ENCODE data around the gene DDOST. TPM values are rescaled to one million over a fixed set of nuclear protein-coding genes. Genes with fewer than 3 reads are reported as not detected.
A peak's percentile ranks its signal among the peaks of the same experiment; 100 is the strongest.

Gene DDOST
- total RNA-seq, 2 experiments from 2014 or later: 140 to 159 TPM

DNA sequence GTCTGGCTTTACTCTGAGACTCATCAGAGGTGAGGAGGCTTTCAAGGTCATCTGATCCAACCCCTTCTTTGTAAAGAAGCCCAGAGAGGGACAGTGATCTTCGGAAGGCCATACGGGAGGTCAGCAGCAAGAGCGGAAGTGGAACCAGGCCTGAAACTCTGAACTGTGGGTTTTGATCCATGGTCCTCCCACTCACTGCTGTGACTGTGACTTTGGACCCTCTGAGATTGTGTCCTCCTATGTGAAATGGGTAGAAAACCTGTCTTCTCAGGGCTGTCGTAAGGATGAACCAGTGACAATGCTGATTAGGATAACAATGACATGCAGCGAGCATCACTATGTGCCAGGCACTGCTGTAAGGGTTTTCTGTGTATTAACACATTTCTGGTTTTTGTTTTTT, 9.8 kb upstream of the DDOST start:
- no peak for DNase-seq
- no peak for ATAC-seq
- Mint-ChIP-seq H3K27ac (no peak overlapping the region), H3K9me3 (no peaks in the 10 kb centered on the region), H3K27me3 (peaks cover 4% of the 10 kb centered on the region), H3K4me3 (no peak overlapping the region), H3K4me1 (ENCODE audit: low read depth) (peaks cover 4% of the 10 kb centered on the region), H3K36me3 (ENCODE audit: low read depth) (no peaks in the 10 kb centered on the region)
- ChIA-PET CTCF (no interaction called here), POLR2A (no interaction called here)
- TF ChIP-seq, protein P1, sequence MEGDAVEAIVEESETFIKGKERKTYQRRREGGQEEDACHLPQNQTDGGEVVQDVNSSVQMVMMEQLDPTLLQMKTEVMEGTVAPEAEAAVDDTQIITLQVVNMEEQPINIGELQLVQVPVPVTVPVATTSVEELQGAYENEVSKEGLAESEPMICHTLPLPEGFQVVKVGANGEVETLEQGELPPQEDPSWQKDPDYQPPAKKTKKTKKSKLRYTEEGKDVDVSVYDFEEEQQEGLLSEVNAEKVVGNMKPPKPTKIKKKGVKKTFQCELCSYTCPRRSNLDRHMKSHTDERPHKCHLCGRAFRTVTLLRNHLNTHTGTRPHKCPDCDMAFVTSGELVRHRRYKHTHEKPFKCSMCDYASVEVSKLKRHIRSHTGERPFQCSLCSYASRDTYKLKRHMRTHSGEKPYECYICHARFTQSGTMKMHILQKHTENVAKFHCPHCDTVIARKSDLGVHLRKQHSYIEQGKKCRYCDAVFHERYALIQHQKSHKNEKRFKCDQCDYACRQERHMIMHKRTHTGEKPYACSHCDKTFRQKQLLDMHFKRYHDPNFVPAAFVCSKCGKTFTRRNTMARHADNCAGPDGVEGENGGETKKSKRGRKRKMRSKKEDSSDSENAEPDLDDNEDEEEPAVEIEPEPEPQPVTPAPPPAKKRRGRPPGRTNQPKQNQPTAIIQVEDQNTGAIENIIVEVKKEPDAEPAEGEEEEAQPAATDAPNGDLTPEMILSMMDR (IDR thresholded peaks at IDR 0.05): no peak
- intact Hi-C loops (cut with micrococcal nuclease): no loop called here

DNA sequence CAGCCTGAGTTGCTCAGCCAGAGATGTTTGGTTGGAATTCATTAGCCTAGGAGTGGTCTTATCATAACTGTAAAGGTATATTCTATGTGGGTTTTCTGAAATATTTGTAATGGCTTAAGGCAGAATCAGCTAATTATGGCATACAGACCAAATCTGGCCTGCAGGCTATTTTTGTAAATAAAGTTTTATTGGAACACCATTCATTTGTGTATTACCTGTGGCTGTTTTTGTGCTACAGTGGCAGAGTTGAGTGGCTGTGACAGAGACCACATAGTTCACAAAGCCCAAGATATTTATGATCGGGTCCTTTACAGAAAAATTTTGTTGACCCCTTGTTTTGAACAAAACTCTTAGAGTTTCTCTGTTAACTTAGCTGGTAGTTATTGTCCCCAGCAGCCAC, 7.4 kb upstream of the DDOST start:
- H3K4me1 Mint-ChIP-seq (ENCODE audit: low read depth): peaks cover 7% of the 10 kb centered on the region
- no peak overlapping the region for H3K4me3 Mint-ChIP-seq
- H3K36me3 Mint-ChIP-seq (ENCODE audit: low read depth): no peaks in the 10 kb centered on the region
- no peak overlapping the region for H3K27ac Mint-ChIP-seq
- H3K9me3 Mint-ChIP-seq: no peaks in the 10 kb centered on the region
- ChIA-PET CTCF (interaction anchor here (1.6 kb wide), 1 partner anchor 28 kb away, joined by 7 read pairs; no protein-coding TSS in a partner anchor), POLR2A (interaction anchor here (1.0 kb wide), 1 partner anchor 12 kb away, joined by 4 read pairs; no protein-coding TSS in a partner anchor)
- ATAC-seq (no peak), DNase-seq (no peak)
- TF ChIP-seq, protein P1 (IDR thresholded peaks at IDR 0.05): no peak
- intact Hi-C loops (cut with micrococcal nuclease): no loop called here
- no peaks in the 10 kb centered on the region for H3K27me3 Mint-ChIP-seq

DNA sequence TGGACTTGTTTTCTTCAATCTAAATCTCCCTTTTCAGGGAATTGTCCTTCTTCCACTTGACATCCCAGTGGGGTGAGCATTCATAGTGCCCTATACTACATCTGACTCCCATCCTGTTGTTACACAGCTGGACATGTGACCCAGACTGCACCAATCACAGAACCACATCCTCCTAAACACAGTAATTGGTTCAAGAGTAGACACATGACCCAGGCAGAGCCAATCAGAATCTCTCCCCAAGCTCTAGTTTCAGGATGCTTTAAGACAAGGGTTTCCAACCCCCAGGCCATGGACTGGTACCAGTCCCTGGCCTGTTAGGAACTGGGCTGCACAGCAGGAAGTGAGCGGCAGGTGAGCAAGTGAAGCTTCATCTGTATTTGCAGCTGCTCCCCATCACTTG, 5.6 kb upstream of the DDOST start:
- no peaks in the 10 kb centered on the region for H3K27me3 Mint-ChIP-seq
- H3K4me3 Mint-ChIP-seq: no peak overlapping the region
- ChIA-PET CTCF (interaction anchor here (0.9 to 1.7 kb wide), 4 partner anchors 16 to 528 kb away, joined by 3 to 8 read pairs (median 3); partner anchors contain the start of gene PINK1), POLR2A (interaction anchor here (0.9 to 1.3 kb wide), 3 partner anchors 11 to 14 kb away, joined by 3 to 5 read pairs (median 3); no protein-coding TSS in a partner anchor)
- ATAC-seq (peak; percentile 91), DNase-seq (peak; percentile 61)
- no peaks in the 10 kb centered on the region for H3K36me3 Mint-ChIP-seq (ENCODE audit: low read depth)
- H3K27ac Mint-ChIP-seq: no peak overlapping the region
- intact Hi-C loops (cut with micrococcal nuclease): no loop called here
- H3K9me3 Mint-ChIP-seq: no peaks in the 10 kb centered on the region
- peaks cover 15% of the 10 kb centered on the region for H3K4me1 Mint-ChIP-seq (ENCODE audit: low read depth)
- TF ChIP-seq, protein P1 (IDR thresholded peaks at IDR 0.05): no peak

DNA sequence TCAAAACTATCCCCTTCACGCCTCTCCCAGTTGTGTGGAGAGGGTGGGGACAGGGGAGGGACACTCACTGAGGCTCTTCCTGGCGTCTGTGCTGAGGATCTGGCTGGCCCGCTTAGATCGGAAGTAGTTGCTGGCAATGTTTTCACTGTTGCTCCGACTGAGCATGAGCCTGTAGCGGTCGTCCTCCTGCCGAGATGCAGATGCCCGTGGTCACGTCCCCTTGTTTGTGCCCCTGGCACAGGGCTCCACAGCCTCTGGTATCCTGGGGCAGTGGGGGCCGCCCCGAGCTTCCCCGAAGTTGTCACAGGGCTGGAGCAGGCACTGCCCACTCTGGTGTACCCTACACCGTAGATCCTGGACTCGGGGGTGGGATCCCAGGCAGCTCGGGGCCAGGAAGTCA, 5.0 kb upstream of the DDOST start:
- ChIA-PET CTCF (interaction anchor here (0.9 to 1.7 kb wide), 4 partner anchors 16 to 528 kb away, joined by 3 to 8 read pairs (median 3); partner anchors contain the start of gene PINK1), POLR2A (interaction anchor here (0.9 to 1.3 kb wide), 3 partner anchors 12 to 13 kb away, joined by 3 to 5 read pairs (median 3); no protein-coding TSS in a partner anchor)
- Mint-ChIP-seq H3K4me1 (ENCODE audit: low read depth) (peaks cover 15% of the 10 kb centered on the region), H3K36me3 (ENCODE audit: low read depth) (peaks cover under 1% of the 10 kb centered on the region), H3K4me3 (no peak overlapping the region), H3K27me3 (no peaks in the 10 kb centered on the region), H3K9me3 (no peaks in the 10 kb centered on the region), H3K27ac (no peak overlapping the region)
- intact Hi-C loops (cut with micrococcal nuclease): no loop called here
- no peak for DNase-seq
- no peak for ATAC-seq
- TF ChIP-seq, protein P1 (IDR thresholded peaks at IDR 0.05): no peak

DNA sequence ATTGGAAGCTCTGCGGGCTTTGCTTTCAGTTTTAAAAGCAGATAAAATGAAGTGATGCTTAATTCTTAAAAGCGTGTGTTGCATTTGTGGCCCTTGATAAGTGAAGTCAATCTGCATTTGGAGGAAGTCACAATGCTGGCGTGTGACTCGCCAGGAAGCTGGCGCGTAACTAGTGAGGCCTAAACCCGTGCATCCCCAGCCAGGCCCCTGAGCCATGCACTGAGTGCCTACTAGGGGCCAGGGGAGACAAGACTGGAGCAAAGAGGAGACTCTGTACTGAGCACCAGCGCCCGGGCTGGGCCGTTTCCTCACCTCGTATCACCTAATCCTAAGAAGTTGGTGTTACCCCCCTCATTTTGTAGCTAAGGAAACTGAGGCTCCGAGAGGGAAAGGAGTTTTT, 4.6 kb upstream of the DDOST start:
- TF ChIP-seq, protein P1 (IDR thresholded peaks at IDR 0.05): no peak
- Mint-ChIP-seq H3K4me3 (no peak overlapping the region), H3K27ac (no peak overlapping the region), H3K27me3 (no peaks in the 10 kb centered on the region), H3K9me3 (no peaks in the 10 kb centered on the region), H3K36me3 (ENCODE audit: low read depth) (peaks cover 2% of the 10 kb centered on the region), H3K4me1 (ENCODE audit: low read depth) (peaks cover 15% of the 10 kb centered on the region)
- intact Hi-C loops (cut with micrococcal nuclease): no loop called here
- POLR2A ChIA-PET: interaction anchor here (1.3 kb wide), 1 partner anchor 13 kb away, joined by 5 read pairs; no protein-coding TSS in a partner anchor
- no peak for ATAC-seq
- no peak for DNase-seq
- CTCF ChIA-PET: interaction anchor here (1.3 to 1.7 kb wide), 2 partner anchors 17 to 32 kb away, joined by 3 to 8 read pairs; partner anchors contain the start of gene PINK1
